Activated T-helper 1 cell treated with anti-CD3 and anti-CD28 coated beads, Interleukin-12 subunit alpha, Interleukin-12 subunit beta, Interleukin-2, Interleukin-4 antibody, amounts not matched to agents 30 ng/mL and 10 ng/mL and 1 ng/mL, durations not matched to agents 14 hours and 24 hours and 36 hours (primary cell): ENCODE data around the gene TRMT112. TPM values are rescaled to one million over a fixed set of nuclear protein-coding genes. Genes with fewer than 3 reads are reported as not detected.

ENCODE experiments used
- DNase-seq: peaks from one replicate; pipeline ENCODE4 v3.0.0; 2021; ENCODE audit warnings: low spot score
- H3K27ac Mint-ChIP-seq: one replicate; pipeline ENCODE4 v1.8.0; 2021; ENCODE audit warnings: mild to moderate bottlenecking, mixed read lengths
- H3K27me3 Mint-ChIP-seq: one replicate; pipeline ENCODE4 v1.8.0; 2022; ENCODE audit warnings: mild to moderate bottlenecking, moderate library complexity, mixed read lengths; ENCODE audit not compliant: insufficient read depth
- H3K36me3 Mint-ChIP-seq: one replicate; pipeline ENCODE4 v1.8.0; 2021; ENCODE audit warnings: low read depth, mixed read lengths
- H3K4me1 Mint-ChIP-seq: one replicate; pipeline ENCODE4 v1.8.0; 2021; ENCODE audit warnings: low read depth, mixed read lengths
- H3K4me3 Mint-ChIP-seq: one replicate; pipeline ENCODE4 v1.8.0; 2021; ENCODE audit warnings: mild to moderate bottlenecking, moderate library complexity, mixed read lengths
- H3K9me3 Mint-ChIP-seq: one replicate; pipeline ENCODE4 v1.8.0; 2021; ENCODE audit warnings: mixed read lengths
- intact Hi-C: fragments of 100-400 bp; cut with micrococcal nuclease; formaldehyde crosslinking; loops from one replicate; pipeline ENCODE4 v1.15.1; 2024
- total RNA-seq: library from RNA; stranded (reverse); gene quantifications from 2 replicates; pipeline ENCODE4 v1.2.3, GENCODE V29; 2022

Gene TRMT112
- total RNA-seq = 307 and 312 TPM in 2 replicates

GRCh38 chr11:64317325-64317960, at the start of gene TRMT112:
TRMT112 (minus strand) TSS chr11:64317559; CDS start chr11:64317526, 33 bp downstream.
- intact Hi-C loops = loop anchor here (1.0 to 5.0 kb wide), 7 partner anchors 12 to 461 kb away; partner anchors contain the start of genes ESRRA, FKBP2, OTUB1 and RPS6KA4
- DNase-seq = peak; percentile 97
- Mint-ChIP-seq H3K27ac (peak within 1 kb of the TSS; percentile 100), H3K27me3 (no peaks in the 10 kb centered on the region), H3K4me1 (peaks cover 34% of the 10 kb centered on the region), H3K36me3 (peaks cover 31% of the 10 kb centered on the region), H3K4me3 (peak within 1 kb of the TSS; percentile 94), H3K9me3 (no peaks in the 10 kb centered on the region)

GRCh38 chr11:64366751-64367150, 49.4 kb upstream of the TRMT112 start:
- intact Hi-C loops = no loop called here
- Mint-ChIP-seq H3K27ac (no peak overlapping the region), H3K9me3 (no peaks in the 10 kb centered on the region), H3K4me3 (no peak overlapping the region), H3K4me1 (no peaks in the 10 kb centered on the region), H3K27me3 (no peaks in the 10 kb centered on the region), H3K36me3 (peaks cover 39% of the 10 kb centered on the region)
- DNase-seq = no peak

- no peaks in the 10 kb centered on the region for H3K9me3 Mint-ChIP-seq
- peaks cover 51% of the 10 kb centered on the region for H3K36me3 Mint-ChIP-seq
- peaks cover 11% of the 10 kb centered on the region for H3K4me1 Mint-ChIP-seq
- H3K4me3 Mint-ChIP-seq = no peak overlapping the region
- DNase-seq = no peak
- no peak overlapping the region for H3K27ac Mint-ChIP-seq
- H3K27me3 Mint-ChIP-seq = no peaks in the 10 kb centered on the region
- intact Hi-C loops = no loop called here
Measured at GRCh38 chr11:64364911-64365310, 47.6 kb upstream of the TRMT112 start.

GRCh38 chr11:64364435-64364834, 47.1 kb upstream of the TRMT112 start:
- no peak overlapping the region for H3K27ac Mint-ChIP-seq
- no peak for DNase-seq
- intact Hi-C loops = no loop called here
- no peaks in the 10 kb centered on the region for H3K9me3 Mint-ChIP-seq
- peaks cover 53% of the 10 kb centered on the region for H3K36me3 Mint-ChIP-seq
- H3K4me3 Mint-ChIP-seq = no peak overlapping the region
- peaks cover 16% of the 10 kb centered on the region for H3K4me1 Mint-ChIP-seq
- H3K27me3 Mint-ChIP-seq = no peaks in the 10 kb centered on the region

GRCh38 chr11:64362339-64362738, 45.0 kb upstream of the TRMT112 start:
- H3K27ac Mint-ChIP-seq = no peak overlapping the region
- H3K4me1 Mint-ChIP-seq = peaks cover 25% of the 10 kb centered on the region
- intact Hi-C loops = no loop called here
- no peak for DNase-seq
- H3K4me3 Mint-ChIP-seq = no peak overlapping the region
- no peaks in the 10 kb centered on the region for H3K9me3 Mint-ChIP-seq
- no peaks in the 10 kb centered on the region for H3K27me3 Mint-ChIP-seq
- H3K36me3 Mint-ChIP-seq = peaks cover 44% of the 10 kb centered on the region

GRCh38 chr11:64361659-64362058, 44.3 kb upstream of the TRMT112 start:
- DNase-seq = no peak
- Mint-ChIP-seq H3K27me3 (no peaks in the 10 kb centered on the region), H3K9me3 (no peaks in the 10 kb centered on the region), H3K4me1 (peaks cover 26% of the 10 kb centered on the region), H3K27ac (no peak overlapping the region), H3K4me3 (no peak overlapping the region), H3K36me3 (peaks cover 42% of the 10 kb centered on the region)
- intact Hi-C loops = no loop called here

GRCh38 chr11:64360448-64360921, 43.1 kb upstream of the TRMT112 start:
- Mint-ChIP-seq H3K36me3 (peaks cover 39% of the 10 kb centered on the region), H3K27ac (peak overlapping the region; percentile 85), H3K27me3 (no peaks in the 10 kb centered on the region), H3K9me3 (no peaks in the 10 kb centered on the region), H3K4me1 (peaks cover 30% of the 10 kb centered on the region), H3K4me3 (peak overlapping the region; percentile 94)
- intact Hi-C loops = no loop called here
- DNase-seq = no peak

GRCh38 chr11:64359712-64360445, 42.5 kb upstream of the TRMT112 start:
- Mint-ChIP-seq H3K36me3 (peaks cover 37% of the 10 kb centered on the region), H3K27me3 (no peaks in the 10 kb centered on the region), H3K4me1 (peaks cover 30% of the 10 kb centered on the region), H3K9me3 (no peaks in the 10 kb centered on the region), H3K27ac (peak overlapping the region; percentile 85), H3K4me3 (peak overlapping the region; percentile 94)
- DNase-seq = no peak
- intact Hi-C loops = loop anchor here (1.0 to 5.0 kb wide), 4 partner anchors 18 to 108 kb away; partner anchors contain the start of genes ESRRA, PLCB3 and TRMT112

GRCh38 chr11:64358907-64359711, 41.8 kb upstream of the TRMT112 start, which contains the start of gene RPS6KA4:
RPS6KA4 (plus strand) TSS chr11:64359162; CDS start chr11:64359236, 74 bp downstream.
- Mint-ChIP-seq H3K27me3 (no peaks in the 10 kb centered on the region), H3K4me1 (peaks cover 30% of the 10 kb centered on the region), H3K4me3 (peak within 1 kb of the TSS; percentile 94), H3K9me3 (no peaks in the 10 kb centered on the region), H3K27ac (peak within 1 kb of the TSS; percentile 85), H3K36me3 (peaks cover 33% of the 10 kb centered on the region)
- intact Hi-C loops = loop anchor here (1.0 to 5.0 kb wide), 4 partner anchors 17 to 107 kb away; partner anchors contain the start of genes ESRRA, PLCB3 and TRMT112
- DNase-seq = peak; percentile 52

- DNase-seq = no peak
- intact Hi-C loops = loop anchor here (5.0 kb wide), 1 partner anchor 106 kb away; the partner anchor contains the start of gene PLCB3
- peak overlapping the region; percentile 74 for H3K4me3 Mint-ChIP-seq
- H3K27me3 Mint-ChIP-seq = no peaks in the 10 kb centered on the region
- H3K27ac Mint-ChIP-seq = no peak overlapping the region
- peaks cover 30% of the 10 kb centered on the region for H3K4me1 Mint-ChIP-seq
- no peaks in the 10 kb centered on the region for H3K9me3 Mint-ChIP-seq
- peaks cover 30% of the 10 kb centered on the region for H3K36me3 Mint-ChIP-seq
Measured at GRCh38 chr11:64358536-64358906, 41.2 kb upstream of the TRMT112 start.

- Mint-ChIP-seq H3K36me3 (peaks cover 28% of the 10 kb centered on the region), H3K27ac (no peak overlapping the region), H3K27me3 (no peaks in the 10 kb centered on the region), H3K9me3 (no peaks in the 10 kb centered on the region), H3K4me3 (peak overlapping the region; percentile 74), H3K4me1 (peaks cover 30% of the 10 kb centered on the region)
- intact Hi-C loops = loop anchor here (5.0 kb wide), 1 partner anchor 106 kb away; the partner anchor contains the start of gene PLCB3
- peak; percentile 19 for DNase-seq
Measured at GRCh38 chr11:64357904-64358535, 40.7 kb upstream of the TRMT112 start.

GRCh38 chr11:64357446-64357845, 40.1 kb upstream of the TRMT112 start:
- H3K27me3 Mint-ChIP-seq = no peaks in the 10 kb centered on the region
- H3K36me3 Mint-ChIP-seq = peaks cover 27% of the 10 kb centered on the region
- no peaks in the 10 kb centered on the region for H3K9me3 Mint-ChIP-seq
- H3K27ac Mint-ChIP-seq = no peak overlapping the region
- DNase-seq = no peak
- H3K4me3 Mint-ChIP-seq = no peak overlapping the region
- peaks cover 30% of the 10 kb centered on the region for H3K4me1 Mint-ChIP-seq
- intact Hi-C loops = loop anchor here (5.0 kb wide), 1 partner anchor 105 kb away; the partner anchor contains the start of gene PLCB3
